Subcutaneous adipose tissue (tissue), 4 donors: Measurements from ENCODE around the gene SYCE3. TPM values are rescaled to one million over a fixed set of nuclear protein-coding genes. Genes with fewer than 3 reads are reported as not detected.

Experiments used
- total RNA-seq, 4 donors: library from RNA; depleted of rRNA; stranded (reverse); fragments of >200 nt; gene quantifications; one replicate each; pipeline ENCODE4 v1.1.0, GENCODE V29; 2016
- TF ChIP-seq, protein P1 (sequence below): fragments of 450-650 bp; IDR thresholded peaks from one replicate; pipeline ENCODE4 v1.5.1; 2016; ENCODE audit warnings: low read depth, mild to moderate bottlenecking, control low read depth, antibody characterized with exemption, moderate library complexity

SYCE3 gene
- total RNA-seq, 4 donors from 2014 or later = 2.2 to 3.3 TPM; not detected in 2

DNA sequence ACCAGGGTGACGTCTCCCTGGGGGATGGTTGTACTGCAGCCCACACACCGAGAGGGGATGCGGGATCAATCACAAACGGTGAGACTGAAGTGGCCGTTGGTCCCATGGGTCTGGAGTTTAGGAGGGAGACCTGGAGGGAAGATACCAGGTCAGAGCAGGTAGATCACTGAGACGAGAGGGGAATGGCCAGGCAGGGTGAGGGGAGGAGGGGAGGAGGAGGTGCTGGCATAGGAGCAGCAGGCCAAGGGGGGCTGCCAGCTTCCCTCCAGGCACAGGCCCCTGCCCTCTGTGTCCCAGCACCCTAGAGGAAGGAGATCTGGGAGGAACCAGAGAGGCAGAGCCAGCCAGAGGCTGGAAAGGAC, 44.9 kb upstream of the SYCE3 start:
- TF ChIP-seq, protein P1, sequence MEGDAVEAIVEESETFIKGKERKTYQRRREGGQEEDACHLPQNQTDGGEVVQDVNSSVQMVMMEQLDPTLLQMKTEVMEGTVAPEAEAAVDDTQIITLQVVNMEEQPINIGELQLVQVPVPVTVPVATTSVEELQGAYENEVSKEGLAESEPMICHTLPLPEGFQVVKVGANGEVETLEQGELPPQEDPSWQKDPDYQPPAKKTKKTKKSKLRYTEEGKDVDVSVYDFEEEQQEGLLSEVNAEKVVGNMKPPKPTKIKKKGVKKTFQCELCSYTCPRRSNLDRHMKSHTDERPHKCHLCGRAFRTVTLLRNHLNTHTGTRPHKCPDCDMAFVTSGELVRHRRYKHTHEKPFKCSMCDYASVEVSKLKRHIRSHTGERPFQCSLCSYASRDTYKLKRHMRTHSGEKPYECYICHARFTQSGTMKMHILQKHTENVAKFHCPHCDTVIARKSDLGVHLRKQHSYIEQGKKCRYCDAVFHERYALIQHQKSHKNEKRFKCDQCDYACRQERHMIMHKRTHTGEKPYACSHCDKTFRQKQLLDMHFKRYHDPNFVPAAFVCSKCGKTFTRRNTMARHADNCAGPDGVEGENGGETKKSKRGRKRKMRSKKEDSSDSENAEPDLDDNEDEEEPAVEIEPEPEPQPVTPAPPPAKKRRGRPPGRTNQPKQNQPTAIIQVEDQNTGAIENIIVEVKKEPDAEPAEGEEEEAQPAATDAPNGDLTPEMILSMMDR = no peak

DNA sequence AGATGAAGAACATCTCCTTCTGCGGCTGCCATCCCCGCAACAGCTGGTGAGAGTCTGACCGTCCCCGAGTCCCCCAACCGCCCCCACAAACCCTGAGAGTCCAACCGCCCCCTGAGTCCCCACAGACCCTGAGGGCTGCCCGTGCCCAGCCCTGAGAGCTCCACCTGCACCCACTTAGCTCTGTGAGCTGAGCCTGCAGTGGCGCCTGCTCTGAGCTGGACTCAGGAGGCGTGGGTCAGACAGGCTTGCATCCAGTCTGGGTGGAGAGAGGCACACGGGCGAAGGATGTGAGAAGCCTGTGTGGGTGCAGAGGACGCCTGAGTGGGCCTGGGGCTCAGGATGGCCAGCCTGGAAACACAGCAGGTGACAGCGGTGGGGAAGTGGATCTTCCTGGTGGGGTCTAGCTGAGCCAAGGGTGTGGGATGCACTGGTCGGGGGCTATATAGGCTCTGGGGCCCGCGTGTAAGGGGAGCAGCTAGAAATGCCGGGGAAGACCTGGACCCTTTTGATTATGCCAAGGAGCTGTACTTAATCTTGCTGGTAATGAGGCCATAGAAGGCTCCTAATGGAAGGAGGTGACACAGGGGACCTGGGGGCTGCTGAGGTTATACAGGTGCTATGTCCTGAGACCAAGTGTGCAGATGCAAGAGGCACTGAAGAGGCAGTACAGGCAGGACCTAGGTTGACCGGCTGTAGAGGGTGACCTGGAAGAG, 44.4 kb upstream of the SYCE3 start:
- TF ChIP-seq, protein P1 = no peak

DNA sequence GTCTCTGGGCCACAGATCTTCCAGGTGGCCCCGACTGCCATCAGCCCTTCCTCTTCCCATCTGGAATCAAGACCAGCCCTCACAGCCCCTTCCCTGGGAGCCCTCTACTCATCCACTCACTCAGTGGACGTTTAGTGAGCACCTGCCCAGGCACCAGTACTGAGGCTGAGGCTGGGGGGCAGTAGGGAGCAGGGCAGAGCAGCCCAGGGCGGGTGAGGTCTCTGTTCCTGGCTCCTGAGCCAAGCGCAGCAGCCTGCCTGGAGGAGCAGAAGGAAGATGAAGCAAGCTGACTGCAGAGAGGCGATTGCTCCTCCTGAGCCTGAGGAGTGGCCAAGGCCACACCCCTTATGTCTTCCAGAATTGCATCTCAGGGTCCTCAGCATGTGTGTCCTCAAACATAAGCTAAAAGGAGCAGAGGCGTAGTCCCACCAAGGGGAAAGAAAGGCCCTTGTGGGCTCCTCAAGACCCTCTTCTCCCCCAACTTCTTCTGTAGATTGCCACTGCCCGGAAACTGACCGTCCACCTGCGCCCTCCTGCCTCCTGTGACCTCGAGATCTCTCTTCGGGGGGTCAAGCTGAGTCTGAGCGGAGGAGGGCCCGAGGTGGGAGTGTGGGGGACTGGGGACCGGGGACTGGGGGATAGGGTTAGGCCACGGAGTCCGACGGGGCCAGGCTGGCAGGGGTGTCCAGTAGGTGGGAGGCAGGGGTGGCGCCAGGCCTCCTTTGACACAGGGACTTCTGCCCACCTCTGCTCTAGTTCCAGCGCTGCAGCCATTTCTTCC, 43.6 kb upstream of the SYCE3 start:
- TF ChIP-seq, protein P1 = no peak

DNA sequence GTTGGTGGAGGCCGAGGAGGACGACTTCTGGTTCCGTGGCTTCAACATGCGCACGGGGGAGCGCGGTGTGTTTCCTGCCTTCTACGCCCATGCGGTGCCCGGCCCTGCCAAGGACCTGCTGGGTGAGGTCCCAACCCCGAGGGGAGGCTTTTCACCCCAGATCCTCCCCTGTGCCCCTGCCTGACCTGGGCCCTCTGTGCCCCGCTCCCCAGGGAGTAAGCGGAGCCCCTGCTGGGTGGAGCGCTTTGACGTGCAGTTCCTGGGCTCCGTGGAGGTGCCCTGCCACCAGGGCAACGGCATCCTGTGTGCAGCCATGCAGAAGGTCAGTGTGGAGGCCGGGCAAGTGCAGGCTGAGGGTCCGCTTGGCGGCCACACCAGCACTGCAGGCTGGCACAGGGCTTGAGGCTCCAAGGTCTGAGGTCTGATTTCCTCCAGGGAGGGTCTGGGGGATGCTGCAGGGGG, 42.9 kb upstream of the SYCE3 start:
- TF ChIP-seq, protein P1 = no peak

DNA sequence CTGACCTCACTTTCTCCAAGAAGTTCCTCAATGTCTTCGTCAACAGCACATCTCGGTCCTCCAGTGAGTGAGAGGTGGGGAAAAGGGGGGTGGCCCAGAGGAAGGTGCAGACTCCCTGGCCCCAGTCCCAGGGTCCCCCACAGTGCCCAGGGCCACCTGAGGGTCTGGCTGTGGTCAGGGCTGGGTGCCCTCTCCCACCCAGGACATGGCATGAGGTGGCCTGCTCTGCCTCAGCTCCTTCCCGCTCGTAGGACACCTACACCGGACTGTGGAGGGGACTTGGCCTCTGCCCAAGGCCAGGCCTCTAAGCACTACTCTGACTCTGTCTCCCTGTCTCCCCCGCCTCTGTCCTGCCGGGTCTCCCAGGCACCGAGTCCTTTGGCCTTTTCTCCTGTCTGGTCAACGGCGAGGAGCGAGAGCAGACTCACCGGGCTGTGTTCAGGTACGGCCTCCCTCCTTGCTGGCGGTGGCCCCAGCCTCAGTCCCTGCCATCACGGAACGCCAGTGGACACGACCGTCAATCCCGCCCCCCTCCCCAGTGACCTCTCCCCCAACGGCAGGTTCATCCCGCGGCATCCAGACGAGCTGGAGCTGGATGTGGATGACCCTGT, 42.4 kb upstream of the SYCE3 start:
- TF ChIP-seq, protein P1 = no peak

DNA sequence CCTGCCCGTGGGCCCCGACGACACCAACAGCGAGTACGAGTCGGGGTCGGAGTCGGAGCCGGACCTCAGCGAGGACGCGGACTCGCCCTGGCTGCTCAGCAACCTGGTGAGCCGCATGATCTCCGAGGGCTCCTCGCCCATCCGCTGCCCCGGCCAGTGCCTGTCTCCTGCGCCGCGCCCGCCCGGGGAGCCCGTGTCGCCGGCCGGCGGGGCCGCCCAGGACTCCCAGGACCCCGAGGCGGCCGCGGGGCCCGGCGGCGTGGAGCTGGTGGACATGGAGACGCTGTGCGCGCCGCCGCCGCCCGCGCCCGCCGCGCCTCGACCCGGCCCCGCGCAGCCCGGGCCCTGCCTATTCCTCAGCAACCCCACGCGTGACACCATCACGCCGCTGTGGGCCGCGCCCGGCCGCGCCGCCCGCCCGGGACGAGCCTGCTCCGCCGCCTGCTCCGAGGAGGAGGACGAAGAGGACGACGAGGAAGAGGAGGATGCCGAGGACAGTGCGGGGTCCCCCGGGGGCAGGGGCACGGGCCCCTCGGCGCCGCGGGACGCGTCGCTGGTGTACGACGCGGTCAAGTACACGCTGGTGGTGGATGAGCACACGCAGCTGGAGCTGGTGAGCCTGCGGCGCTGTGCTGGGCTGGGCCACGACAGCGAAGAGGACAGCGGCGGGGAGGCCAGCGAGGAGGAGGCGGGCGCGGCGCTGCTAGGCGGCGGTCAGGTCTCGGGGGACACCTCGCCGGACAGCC, 41.7 kb upstream of the SYCE3 start:
- TF ChIP-seq, protein P1 = no peak
